HG02678 (cell line): ENCODE data around the gene FBXW7.

Experiments used
- ATAC-seq: cut with Tn5 transposase; IDR thresholded peaks from one replicate; pipeline ENCODE4 v1.9.1; 2021; ENCODE audit warnings: mild to moderate bottlenecking, moderate library complexity; ENCODE audit not compliant: unreplicated experiment

The FBXW7 gene

DNA sequence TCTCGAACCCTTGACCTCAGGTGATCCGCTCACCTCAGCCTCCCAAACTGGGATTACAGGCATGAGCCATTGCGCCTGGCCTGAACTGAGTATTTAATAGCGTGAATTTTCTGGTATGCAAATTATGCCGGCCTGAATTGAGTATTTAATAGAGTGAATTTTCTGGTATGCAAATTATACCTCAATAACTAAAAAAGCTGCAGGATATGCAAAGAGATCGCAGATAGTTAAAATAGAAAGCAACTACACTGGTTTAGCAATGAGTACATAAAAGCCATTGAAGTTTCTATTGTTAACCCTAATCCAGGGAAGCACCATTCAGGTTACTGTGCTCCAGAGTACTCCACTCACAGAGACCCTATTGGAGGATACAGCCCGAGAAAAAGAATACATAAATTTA, 22.8 kb downstream of the FBXW7 start:
- ATAC-seq, result no peak

DNA sequence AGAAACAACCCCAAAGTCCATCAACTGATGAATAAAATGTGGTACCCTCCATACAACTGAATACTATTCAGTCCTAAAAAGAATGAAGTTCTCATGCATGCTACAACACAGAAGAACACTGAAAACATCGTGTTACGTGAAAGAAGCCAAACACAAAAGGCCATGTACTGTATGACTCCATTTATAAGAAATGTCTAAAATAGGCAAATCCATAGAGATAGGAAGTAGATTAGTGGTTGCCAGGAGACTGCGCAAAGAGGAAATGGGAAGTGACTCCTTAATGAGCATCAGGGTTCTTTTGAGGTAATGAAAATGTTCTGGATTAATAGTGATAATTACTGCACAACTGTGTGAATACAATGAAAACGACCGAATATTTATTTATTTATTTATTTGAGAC, 23.4 kb downstream of the FBXW7 start:
- no peak for ATAC-seq

DNA sequence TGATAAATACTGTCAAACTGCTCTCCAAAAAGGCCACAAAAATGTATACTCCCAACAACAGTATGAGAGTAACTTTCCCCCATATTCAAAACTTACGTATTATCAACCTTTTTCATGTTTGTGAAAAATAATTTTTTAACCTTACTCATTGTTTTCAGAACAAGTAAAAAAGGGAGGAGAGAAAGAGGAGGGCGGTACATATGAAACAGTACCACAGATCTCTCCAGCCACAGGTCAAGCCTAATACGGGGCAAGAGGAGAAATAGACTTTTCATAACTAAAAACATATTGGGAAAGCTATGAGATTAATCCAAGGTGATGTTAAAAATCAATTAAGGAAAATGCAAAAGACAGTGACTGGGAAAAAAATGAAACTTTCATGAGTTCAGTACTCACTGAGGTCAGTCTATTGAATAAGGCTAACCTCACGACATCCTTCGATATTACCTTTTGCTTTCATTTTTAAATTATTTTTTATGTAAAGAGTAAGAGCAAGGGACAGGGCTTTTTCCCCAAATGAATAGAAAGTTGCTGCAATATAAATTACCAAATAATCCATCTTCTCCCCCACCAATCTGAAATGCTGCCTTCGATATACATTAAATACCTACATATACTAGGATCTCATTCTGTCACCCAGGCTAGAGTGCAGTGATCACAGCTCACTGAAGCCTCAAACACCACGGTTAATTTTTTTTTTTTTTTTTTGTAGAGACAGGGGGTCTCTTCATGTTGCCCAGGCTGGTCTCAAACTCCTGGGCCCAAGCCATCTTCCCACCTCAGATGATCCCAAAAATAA, 25.3 kb downstream of the FBXW7 start:
- no peak for ATAC-seq

DNA sequence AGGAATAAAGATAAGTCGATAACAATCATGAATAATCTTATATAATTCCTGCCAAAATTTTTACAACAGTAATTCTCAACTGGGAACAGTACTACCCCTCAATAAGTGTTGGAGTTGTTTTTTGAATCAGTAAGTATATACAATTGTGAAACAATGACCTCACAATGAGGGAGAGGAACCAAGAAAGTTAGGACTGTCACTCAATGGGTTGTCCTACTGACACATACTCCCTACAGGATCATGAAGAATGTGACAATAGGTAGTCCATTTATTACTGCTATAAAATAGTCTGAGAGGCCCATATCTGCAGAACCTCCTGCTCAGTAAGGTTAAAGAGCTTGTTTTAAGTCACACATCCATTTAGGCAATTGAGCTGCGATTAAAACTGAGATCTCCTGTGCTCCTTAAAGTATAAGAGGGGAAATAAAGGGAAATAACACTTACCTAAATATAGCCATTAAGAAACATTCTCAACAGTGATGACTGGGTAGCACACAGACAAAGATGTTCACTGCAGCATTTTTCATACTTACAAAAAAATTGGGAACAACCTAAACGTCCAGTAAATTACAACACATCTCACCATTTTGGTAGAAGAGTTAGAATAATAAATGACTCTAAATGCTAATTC, 26.2 kb downstream of the FBXW7 start:
- ATAC-seq, result peak; percentile 39

DNA sequence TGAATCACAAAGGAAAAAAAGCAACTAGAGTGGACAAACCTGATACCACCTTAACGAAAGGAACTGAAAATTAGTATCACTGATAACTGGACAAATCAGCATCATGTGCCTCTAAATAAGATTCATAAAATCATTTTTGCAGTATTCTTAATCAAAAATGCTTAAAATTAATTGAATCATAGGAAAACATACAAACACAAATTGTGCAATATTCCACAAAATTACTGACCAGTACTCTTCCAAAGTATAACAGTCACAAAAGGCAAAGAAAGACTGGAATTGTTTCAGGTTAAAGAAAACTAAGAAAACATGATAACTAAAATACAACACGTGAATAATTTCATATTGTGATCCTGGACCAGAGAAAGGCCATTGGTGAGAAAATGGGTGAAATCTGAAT, 27.1 kb downstream of the FBXW7 start:
- ATAC-seq, result no peak

DNA sequence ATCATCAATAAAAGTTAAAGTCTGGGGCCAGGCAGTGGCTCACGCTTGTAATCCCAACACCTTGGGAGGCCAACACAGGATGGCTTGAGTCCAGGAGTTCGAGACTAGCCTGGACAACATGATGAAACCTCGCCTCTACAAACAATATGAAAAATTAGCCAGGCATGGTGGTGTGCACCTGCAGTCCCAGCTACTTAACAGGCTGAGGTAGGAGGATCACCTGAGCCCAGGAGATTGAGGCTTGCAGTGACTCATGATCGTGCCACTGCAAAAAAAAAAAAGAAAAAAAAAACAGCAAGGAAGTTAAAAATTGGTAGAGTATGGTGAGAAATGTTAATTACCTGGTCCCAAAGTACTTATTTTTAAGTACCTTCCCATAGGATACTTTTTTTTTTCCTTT, 27.5 kb downstream of the FBXW7 start:
- ATAC-seq, result no peak

DNA sequence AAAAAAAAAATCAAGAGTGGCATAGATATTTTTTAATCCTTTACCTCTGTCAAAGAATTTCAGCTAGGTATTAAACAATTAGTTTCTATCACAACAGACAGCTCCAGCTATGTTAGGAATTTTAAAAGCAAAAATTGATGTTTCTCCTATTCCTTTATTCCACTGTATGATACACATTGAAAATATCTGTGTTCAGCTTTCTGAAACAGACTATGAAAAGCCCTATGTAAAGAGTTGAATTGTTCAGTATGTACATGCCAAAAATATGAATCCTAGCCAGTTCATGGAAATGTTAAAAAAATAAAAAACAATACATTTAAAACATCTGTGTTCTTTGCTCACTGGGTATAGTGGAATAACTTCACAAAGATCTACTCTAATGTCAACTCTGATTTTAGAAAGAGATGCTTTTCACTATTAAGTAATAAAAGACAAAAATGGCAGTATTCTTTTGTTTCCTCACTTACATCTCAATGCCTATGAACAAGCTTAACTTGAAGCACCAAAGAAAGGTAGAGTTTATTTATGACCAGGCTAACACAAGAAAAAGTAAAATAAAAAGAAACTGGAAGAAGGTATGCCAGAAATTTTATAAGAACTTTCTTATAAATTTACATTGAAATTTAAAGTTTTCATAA, 32.1 kb downstream of the FBXW7 start:
- ATAC-seq, result no peak

DNA sequence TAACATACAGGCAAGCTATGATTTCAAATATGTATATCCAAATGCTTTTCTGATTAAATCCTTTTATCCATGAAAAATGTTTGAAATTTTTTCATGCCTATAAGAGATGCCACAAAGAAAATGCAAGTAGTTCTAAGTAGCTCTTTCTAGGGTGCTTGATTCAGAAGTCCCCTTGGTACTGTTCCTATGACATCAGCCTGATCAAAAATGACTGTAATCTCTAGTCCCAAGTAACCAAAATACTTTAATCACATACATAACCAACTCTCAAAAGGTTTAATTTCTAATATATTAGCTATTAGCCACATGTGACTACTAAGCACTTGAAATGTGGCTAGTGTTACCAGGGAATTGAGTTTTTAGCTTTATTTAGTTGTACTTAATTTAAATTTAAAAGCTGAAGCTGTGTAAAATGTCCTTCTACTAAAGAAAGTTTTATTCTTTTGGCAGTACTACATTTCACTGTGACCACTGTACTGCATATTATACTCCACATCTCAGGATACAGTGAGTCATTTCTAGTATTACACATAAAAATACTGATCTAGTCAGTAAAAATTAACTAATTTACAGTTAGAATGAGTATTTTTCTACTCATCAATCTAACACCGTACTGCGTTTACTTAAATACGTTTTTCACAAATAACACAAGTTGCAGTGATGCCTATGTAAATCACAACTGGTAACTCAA, 33.9 kb downstream of the FBXW7 start:
- ATAC-seq, result peak; percentile 45

DNA sequence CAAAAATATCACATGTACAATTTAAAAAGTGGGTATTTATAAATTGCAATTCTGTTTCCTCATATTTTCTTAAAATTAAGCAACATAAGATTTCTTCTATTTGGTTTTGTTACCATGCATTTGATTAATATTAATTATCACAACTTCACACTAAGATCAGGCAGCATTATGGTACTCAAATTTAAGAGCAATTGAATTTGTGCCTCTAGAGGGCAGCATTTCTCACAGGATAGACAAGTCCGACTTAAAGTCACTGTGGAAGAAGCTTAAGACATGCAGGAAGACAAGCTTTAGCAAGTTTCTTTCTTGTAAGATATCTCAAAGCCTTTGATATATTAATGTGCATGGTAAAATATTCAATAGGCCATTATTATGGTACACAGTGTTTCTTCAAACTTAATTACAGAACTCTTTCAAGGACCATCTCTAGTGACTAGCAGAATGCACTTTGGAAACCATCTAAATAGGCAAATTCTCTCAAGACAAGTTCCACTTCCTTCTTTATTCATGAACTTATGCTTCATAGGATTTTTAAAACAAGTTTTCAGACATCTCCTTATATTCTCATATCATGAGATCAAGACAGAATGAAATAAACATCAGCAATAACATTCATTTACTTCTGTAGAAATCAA, 35.0 kb downstream of the FBXW7 start:
- ATAC-seq, result peak; percentile 53

DNA sequence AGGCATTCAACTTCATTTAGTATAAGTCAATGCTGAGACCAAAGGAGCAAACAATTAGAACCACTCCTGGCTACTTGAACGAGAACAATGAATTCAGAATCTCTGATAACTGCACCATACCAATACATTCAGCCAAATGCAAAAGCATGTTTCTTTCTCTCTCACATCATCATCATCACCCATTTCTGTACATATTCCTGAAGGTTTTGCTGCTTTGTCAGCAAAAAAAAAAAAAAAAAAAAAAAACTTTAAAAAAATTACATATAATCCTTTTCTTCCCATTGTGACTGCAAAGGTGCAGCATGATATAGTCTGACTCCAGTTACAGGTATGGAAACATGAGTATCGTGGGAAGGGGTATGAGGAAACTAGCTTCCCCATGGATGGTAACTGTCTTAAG, 35.6 kb downstream of the FBXW7 start:
- ATAC-seq, result no peak

DNA sequence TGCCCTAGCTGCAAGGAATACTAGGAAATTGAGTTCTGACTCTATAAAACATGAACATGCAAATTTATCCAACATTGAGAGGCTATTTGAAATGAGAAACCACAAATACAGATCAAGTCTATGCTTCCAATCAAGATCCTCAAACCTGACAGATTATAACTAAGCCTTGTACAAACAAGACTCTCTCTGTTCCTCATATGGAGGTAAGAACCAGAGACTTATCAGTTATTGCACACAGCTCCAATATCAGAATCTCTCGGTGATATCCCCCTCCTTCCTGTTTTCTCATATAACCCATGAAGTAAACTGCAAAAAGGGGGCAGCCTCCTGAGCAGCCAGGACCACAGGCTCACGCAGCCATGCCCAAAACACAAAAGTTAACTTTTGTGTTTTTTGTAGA, 36.5 kb downstream of the FBXW7 start:
- no peak for ATAC-seq

DNA sequence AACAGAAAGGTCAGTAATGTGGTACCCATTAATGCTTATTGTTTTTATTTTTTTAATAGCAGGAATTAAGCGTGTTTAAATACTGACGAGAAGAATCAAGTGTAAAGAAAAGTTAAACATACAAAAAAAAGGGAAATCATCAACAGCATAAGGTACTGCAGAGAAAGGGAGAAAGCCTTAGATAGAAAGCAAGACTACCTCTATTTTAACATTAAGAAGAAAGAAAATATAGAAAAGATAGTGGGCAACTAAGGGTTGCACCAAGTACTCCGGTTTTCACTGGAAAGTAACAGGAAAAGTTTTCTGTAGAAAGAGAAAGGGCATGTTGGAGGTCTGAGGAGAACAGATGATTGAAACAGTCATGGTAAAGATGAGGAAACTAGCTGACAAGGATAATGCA, 41.9 kb downstream of the FBXW7 start:
- ATAC-seq, result no peak

DNA sequence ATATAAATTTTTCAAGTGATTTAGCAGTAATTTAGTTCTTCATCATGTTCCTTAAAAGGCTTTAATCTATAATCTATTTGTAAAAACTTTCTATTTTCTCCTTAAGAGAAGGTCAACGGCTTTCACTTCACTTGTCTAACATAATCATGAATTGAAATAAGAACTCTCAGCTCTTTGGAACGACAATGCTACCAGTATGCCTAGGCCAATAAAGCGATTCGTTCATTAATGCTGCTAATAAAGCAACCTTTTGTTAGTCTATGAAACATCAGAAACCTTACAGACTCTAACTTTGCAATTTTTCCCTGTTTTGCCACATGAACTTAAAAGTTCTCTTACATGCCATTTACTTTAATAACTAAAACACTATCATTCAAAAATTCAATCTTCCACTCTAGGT, 47.6 kb downstream of the FBXW7 start:
- no peak for ATAC-seq

DNA sequence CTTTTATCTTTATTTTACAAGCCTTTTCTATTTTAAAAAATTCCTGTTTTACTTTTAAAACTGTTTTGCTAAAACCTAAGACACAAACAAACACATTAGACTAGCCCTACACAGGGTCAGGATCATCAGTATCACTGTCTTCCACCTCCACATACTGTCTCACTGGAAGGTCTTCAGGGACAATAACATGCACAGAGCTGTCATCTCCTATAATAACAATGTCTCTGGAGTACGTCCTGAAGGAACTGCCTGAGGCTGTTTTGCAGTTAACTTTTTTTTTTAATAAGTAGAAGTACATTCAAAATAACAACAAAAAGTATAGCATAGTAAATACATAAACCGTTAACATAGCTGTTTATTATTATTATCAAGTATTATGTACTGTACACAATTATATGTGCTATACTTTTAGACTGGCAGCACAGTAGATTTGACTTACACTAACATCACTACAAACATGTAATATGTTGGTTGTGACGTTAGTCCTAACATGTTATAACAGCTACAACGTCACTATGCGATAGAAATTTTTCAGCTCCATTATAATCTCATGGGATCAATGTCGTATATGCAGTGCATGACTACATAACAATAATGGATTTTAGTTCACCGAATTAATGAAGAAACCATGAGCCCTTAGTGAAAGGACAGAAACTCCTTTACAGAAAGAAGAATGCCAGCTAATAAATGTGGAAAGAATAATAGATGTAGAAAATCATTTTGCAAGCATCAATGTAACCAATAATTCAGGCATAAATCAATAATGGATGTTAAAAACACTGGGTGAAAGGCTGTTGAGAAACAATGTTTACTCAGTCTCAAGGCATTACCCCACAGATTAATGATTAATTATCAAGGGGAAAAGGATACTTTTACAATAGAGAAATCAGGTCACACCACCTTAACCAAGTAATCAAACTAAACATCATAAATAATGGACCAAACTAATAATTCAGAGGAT, 49.2 kb downstream of the FBXW7 start:
- no peak for ATAC-seq

DNA sequence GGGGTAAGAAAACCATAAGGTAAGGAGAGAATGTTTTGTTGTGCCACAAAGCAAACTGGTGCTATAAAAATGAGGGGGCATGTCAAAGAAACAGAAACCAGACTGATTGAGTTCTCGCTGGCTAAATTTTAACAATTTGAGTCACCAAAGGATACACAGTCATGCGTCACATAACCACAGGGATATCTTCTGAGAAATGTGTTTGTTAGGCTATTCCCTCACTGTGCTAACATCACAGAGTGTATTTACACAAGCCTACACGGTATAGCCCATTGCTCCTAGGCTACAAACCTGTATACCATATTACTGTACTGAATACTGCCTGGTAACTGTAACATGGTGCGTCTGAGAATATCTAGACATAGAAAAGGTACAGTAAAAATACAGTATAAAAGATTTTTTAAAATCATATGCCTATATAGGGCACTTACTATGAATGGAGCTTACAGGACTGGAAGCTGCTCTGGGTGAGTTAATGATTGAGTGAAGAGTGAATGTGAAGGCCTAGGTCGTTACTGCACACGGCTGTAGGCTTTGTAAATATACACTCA, 50.1 kb downstream of the FBXW7 start:
- ATAC-seq, result peak; percentile 97

DNA sequence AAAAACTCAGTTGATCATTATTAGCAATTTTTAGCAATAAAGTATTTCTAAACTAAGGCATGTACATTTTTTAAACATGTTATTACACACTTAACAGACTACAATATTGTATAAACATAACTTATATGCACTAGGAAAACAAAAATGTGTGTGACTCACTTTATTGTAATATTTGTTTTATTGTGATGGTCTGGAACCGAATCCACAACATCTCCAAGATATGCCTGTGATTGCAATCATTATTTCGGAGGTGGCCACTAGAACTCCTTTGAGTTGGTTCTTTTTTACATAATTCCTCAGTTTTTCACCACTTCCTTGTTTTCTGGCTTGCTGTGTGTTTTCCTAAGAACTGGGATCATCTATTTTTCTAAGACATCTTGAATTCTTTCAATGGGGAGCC, 53.7 kb downstream of the FBXW7 start:
- ATAC-seq, result no peak

DNA sequence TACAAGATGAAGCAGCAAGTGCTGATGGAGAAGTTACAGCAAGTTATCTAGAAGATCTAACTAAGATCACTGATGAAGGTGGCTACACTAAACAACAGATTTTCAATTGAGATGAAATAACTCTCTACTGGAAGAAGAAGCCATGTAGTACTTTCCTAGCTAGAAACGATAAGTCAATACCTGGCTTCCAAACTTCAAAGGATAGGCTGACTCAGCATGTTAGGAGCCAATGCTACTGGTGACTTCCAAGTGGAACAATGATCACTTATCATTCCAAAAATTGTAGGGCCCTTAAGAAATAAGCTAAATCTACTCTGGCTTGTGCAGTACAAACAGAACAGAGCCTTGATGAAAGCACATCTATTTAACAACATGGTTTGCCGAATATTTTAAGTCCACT, 55.0 kb downstream of the FBXW7 start:
- ATAC-seq, result no peak

DNA sequence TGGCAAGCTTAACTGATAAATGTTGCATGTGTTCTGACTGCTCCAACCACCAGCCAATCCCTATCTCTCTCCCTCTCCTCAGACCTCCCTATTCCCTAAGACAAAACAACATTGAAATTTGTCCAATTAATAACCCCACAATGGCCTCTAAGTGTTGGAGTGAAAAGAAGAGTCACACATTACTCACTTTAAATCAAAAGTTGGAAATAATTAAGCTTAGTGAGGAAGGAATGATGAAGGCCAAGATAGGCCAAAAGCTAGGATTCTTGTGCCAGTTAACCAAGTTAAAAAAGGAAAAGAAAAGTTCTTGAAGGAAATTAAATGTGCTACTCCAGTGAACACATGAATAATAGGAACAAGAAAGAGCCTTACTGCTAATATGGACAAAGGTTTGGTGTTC, 55.6 kb downstream of the FBXW7 start:
- ATAC-seq, result no peak

DNA sequence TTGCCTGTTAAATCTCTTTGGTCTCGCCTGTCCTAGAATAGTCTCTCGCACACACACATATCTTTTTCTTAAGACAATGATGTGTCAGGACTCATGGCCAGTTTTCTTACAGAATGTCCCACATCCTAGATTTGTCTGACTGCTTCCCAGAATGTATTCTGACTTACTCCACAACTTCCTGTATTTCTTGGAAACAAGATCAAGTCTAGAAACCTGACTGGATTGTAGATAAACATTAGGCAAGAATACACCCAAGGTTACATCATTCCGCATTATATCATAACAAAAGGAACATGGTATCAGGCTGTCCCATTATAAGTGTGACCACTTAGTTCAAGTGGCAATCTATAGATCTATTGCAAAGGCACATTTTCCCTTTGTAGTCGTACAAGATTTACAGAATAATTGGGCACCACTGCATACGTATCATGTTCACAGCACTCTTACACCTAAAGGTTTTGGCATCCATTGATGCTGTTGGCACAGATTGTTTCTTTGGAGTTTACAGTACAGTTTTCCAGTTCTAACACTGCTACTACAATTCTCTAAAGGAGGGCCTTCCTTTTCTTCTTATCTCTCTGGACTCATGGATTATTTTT, 56.4 kb downstream of the FBXW7 start:
- no peak for ATAC-seq
